Cardiac muscle cell (in vitro differentiated cells and primary cell): ENCODE data around the gene PHACTR3. TPM values are rescaled to one million over a fixed set of nuclear protein-coding genes. Genes with fewer than 3 reads are reported as not detected.

Experiments used
- DNase-seq, 2 donors: peaks; one replicate each; pipeline versions ENCODE4 v3.0.0 to v3.0.0-alpha.2; 2010 to 2017; ENCODE audit warnings: low read depth in 1 of 2, low spot score in 1 of 2
- H3K27ac ChIP-seq: fragments of 200-600 bp; sonication (generic); 2 replicates; pipeline ENCODE4 v1.5.1; 2016
- H3K27me3 ChIP-seq: fragments of 200-600 bp; sonication (generic); 2 replicates; pipeline ENCODE4 v1.6.0; 2016; ENCODE audit warnings: control low read depth
- H3K36me3 ChIP-seq: fragments of 200-600 bp; sonication (generic); 2 replicates; pipeline ENCODE4 v1.5.1; 2016; ENCODE audit warnings: control low read depth
- H3K4me1 ChIP-seq: fragments of 200-600 bp; sonication (generic); 2 replicates; pipeline ENCODE4 v1.8.1; 2017; ENCODE audit warnings: low read depth, mild to moderate bottlenecking, mixed run types
- H3K4me3 ChIP-seq: fragments of 200-600 bp; sonication (generic); 2 replicates; pipeline ENCODE4 v1.5.1; 2016; ENCODE audit warnings: mild to moderate bottlenecking
- H3K9me3 ChIP-seq: fragments of 200-600 bp; sonication (generic); 2 replicates; pipeline ENCODE4 v1.5.1; 2017; ENCODE audit warnings: low read depth, mild to moderate bottlenecking, control low read depth
- polyA plus RNA-seq: library from polyadenylated mRNA; unstranded; fragments of >200 nt; fragmentation: Nextera tagmentation; extraction: Ambion mirVana; gene quantifications from 2 replicates; pipeline ENCODE4 v1.2.1, GENCODE V29; 2016
- total RNA-seq: library from RNA; depleted of rRNA; stranded (reverse); fragments of >200 nt; gene quantifications from 2 replicates; pipeline ENCODE4 v1.2.3, GENCODE V29; 2016
- TF ChIP-seq, protein P1 (sequence below): IDR thresholded peaks from 2 replicates; pipeline ENCODE4 v1.5.1; 2012; ENCODE audit warnings: low read depth, mild to moderate bottlenecking, low read length

The PHACTR3 gene
- total and polyA plus RNA-seq, 2 experiments from 2014 or later: 0.55 to 17.0 TPM

DNA sequence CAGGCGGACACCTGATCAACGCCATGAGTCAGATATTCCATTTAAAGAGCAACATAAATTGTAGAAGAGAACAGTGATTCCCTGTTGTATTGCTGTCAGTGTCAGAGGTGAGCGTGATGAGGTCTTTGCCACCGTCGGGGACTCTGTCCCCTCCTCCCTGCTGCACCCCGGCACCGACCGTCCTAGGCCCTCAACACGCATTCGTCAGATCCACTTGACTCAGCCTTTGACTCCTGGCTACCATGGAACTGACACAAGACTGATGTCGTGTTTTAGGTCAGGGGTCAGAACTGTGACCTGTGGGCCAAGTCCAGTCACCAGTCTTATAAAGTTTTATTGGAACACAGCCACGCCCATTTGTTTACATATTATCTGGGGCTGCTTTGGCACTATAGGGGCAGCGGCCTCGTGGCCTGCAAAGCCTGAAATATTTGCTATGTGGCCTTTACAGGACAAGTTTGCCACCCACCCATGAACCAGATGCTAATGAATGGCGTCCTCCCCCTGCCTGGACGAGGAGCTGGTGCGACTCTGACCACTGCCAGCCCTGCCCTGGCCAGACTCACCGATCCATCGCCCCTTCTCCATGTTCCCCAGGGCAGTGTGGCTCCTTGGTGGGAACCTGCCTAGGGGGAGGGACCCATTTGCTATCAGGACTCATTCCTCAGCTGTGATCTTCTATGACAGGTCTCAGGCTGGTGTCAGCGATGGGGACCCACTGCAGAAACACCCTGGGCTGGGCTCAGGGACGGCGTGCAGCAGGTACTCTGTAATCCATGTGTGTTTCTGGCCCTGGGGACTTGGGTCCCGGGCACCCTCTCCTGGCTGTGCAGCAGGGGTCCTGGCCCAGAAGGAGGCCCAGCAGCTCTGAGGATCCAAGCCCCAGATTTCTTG, 37.5 kb upstream of the PHACTR3 start:
- H3K27me3 ChIP-seq: no peaks in the 10 kb centered on the region
- no peak for DNase-seq
- H3K36me3 ChIP-seq: no peaks in the 10 kb centered on the region
- H3K4me3 ChIP-seq: no peak overlapping the region
- no peak overlapping the region for H3K27ac ChIP-seq
- H3K9me3 ChIP-seq: no peaks in the 10 kb centered on the region
- no peaks in the 10 kb centered on the region for H3K4me1 ChIP-seq
- TF ChIP-seq, protein P1, sequence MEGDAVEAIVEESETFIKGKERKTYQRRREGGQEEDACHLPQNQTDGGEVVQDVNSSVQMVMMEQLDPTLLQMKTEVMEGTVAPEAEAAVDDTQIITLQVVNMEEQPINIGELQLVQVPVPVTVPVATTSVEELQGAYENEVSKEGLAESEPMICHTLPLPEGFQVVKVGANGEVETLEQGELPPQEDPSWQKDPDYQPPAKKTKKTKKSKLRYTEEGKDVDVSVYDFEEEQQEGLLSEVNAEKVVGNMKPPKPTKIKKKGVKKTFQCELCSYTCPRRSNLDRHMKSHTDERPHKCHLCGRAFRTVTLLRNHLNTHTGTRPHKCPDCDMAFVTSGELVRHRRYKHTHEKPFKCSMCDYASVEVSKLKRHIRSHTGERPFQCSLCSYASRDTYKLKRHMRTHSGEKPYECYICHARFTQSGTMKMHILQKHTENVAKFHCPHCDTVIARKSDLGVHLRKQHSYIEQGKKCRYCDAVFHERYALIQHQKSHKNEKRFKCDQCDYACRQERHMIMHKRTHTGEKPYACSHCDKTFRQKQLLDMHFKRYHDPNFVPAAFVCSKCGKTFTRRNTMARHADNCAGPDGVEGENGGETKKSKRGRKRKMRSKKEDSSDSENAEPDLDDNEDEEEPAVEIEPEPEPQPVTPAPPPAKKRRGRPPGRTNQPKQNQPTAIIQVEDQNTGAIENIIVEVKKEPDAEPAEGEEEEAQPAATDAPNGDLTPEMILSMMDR: no peak

DNA sequence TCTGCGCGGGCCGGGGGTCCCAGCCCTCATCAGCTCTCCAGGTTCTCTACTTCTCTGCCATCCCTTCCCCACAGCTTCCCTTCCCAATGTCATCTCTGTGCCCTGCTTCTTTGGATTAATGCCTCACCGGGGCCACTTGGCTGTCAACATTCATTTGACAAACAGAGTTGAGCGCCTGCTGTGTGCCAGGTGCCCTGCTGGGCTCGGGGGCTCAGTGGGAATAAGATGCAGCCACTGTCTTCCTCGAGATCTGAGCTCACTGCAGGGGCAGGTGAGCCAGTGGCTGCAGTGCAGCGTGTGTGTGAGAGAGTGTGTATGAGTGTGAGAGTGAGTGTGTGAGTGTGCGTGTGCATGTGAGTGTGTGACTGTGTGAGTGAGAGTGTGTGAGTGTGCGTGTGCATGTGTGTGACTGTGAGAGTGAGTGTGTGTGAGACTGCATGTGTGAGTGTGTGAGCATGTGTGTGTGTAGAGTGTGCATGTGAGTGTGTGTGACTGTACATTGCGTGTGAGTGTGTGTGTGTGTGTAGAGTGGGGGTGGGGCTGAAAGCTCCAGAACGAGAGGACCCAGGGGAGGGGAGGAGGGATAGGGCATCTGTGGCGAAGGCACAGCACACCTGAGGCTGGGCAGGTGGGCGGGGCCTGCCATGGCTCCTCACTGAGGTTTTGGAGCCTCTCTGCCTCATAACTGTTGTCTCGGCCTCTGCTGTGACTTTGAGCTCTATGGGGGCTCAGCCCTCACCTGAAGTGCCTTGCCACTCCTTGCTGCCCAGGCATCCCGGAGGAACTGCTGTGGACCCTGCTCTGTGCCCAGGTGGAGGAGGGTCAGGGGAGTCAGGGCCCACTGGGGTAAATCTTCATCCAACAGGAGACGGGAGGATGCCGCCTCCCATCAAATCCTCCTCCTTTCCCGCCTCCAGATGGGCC, 36.5 kb upstream of the PHACTR3 start:
- DNase-seq: no peak
- no peaks in the 10 kb centered on the region for H3K27me3 ChIP-seq
- TF ChIP-seq, protein P1: no peak
- no peaks in the 10 kb centered on the region for H3K4me1 ChIP-seq
- no peaks in the 10 kb centered on the region for H3K9me3 ChIP-seq
- no peak overlapping the region for H3K27ac ChIP-seq
- H3K36me3 ChIP-seq: no peaks in the 10 kb centered on the region
- no peak overlapping the region for H3K4me3 ChIP-seq

DNA sequence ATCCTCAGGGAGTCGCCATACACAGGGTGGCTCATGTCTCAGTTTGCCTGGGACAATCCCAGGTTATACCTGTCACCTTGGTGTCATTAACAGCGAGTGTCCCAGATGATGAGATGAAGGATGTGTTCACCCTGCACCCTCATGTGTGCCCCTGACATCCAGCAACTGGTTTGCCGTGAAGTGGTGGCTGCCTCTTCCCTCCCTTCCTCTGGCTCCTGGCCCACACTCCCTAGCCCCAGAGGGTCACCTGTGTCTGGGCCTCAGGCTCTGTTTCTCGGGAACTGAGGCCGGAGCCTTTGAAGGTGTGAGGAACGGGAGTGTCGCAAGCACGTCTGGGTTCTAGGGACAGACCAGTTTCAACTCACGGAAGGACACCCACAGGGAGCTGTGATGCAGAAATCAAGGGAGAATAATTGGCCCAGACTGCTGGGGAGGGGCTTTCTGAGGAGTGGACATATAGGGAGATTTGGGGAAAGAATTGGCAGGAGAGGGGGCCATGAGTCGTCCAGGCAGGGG, 35.8 kb upstream of the PHACTR3 start:
- DNase-seq: no peak
- TF ChIP-seq, protein P1: no peak
- no peaks in the 10 kb centered on the region for H3K36me3 ChIP-seq
- no peak overlapping the region for H3K4me3 ChIP-seq
- no peaks in the 10 kb centered on the region for H3K4me1 ChIP-seq
- no peaks in the 10 kb centered on the region for H3K27me3 ChIP-seq
- no peak overlapping the region for H3K27ac ChIP-seq
- no peaks in the 10 kb centered on the region for H3K9me3 ChIP-seq

DNA sequence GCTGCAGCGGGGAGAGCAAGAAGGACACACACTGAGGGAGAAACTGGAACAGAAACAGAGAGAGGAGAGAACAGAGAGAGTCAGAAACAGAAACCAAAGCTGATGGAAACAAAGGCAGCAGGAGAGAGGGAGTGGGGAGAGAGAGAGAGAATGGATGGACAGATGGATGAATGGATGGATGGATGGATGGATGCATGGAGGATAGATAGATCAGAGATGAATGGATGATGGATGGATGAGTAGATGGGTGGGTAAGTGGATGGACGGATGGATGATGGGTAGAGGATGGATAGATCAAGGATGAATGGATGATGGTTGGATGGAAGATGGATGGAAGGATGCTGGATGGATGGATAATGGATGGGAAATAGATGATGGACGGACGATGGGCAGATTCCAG, 35.0 kb upstream of the PHACTR3 start:
- TF ChIP-seq, protein P1: no peak
- DNase-seq: no peak
- H3K4me1 ChIP-seq: no peaks in the 10 kb centered on the region
- no peaks in the 10 kb centered on the region for H3K9me3 ChIP-seq
- no peak overlapping the region for H3K4me3 ChIP-seq
- no peaks in the 10 kb centered on the region for H3K36me3 ChIP-seq
- H3K27ac ChIP-seq: no peak overlapping the region
- H3K27me3 ChIP-seq: peaks cover 2% of the 10 kb centered on the region

DNA sequence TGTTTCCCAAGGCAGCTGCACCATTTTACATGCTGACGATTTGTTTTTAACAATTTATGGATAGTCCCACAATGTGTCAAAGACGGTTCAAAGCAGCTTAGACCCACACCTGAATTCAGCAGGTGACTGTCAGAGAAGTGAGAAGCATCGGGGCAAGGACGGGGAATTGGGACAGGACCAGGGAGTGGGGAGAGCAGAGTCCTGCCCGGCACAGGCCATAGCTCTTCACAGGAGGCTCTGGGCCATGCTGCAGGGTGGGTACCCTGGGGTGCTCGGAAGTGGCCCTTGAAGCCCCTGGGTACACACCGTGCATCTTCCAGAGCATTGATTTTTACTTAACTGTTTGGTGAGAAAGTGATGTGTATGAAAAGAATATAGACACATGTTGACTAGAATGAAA, 33.2 kb upstream of the PHACTR3 start:
- H3K27me3 ChIP-seq: peaks cover 19% of the 10 kb centered on the region
- no peak for DNase-seq
- no peak overlapping the region for H3K27ac ChIP-seq
- H3K4me3 ChIP-seq: no peak overlapping the region
- no peaks in the 10 kb centered on the region for H3K9me3 ChIP-seq
- no peaks in the 10 kb centered on the region for H3K36me3 ChIP-seq
- TF ChIP-seq, protein P1: no peak
- no peaks in the 10 kb centered on the region for H3K4me1 ChIP-seq
